ENCODE measurements around the gene DHCR24.
A peak's percentile ranks its signal among the peaks of the same experiment; 100 is the strongest.

The DHCR24 gene

DNA sequence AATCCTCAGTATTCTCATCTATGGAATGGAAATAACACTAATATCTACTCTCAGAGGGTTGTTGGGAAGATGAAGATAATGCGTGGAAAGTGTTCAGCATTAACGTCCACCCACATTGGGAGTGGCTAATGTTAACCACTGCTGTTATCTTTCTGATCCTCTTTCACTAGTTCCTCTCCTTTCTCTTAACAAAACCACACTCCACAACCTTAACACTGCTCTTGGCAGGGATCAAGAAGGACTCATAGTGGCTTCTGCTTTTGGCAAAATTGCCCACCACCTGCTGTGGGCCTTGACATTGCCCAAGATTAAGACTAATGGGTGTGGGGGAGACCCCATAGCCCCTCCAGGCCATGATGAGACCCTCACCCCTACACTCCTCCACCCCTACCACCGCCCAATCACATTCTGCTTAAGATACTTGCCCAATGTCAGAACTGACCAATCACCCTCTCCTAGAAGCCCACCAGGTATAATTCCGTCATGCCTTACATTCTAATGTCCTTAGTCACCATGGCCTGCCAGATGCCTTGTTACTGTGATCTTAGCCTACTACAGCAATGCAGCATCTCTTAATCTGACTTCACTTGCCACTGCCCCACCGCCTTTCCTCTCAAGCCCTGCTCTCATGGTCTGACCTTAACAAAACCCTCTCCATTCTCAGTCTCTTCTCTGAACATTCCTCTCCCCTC is 27.1 kb downstream of the DHCR24 start:
- TF ChIP-seq, protein P1, sequence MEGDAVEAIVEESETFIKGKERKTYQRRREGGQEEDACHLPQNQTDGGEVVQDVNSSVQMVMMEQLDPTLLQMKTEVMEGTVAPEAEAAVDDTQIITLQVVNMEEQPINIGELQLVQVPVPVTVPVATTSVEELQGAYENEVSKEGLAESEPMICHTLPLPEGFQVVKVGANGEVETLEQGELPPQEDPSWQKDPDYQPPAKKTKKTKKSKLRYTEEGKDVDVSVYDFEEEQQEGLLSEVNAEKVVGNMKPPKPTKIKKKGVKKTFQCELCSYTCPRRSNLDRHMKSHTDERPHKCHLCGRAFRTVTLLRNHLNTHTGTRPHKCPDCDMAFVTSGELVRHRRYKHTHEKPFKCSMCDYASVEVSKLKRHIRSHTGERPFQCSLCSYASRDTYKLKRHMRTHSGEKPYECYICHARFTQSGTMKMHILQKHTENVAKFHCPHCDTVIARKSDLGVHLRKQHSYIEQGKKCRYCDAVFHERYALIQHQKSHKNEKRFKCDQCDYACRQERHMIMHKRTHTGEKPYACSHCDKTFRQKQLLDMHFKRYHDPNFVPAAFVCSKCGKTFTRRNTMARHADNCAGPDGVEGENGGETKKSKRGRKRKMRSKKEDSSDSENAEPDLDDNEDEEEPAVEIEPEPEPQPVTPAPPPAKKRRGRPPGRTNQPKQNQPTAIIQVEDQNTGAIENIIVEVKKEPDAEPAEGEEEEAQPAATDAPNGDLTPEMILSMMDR (IDR thresholded peaks at IDR 0.05) = no peak
- Histone ChIP-seq H3K36me3 (ENCODE audit: control insufficient read depth, insufficient read depth, low read length) (no peaks in the 10 kb centered on the region), H3K27ac (no peak overlapping the region), H3K9me3 (ENCODE audit: control insufficient read depth, low read length) (no peaks in the 10 kb centered on the region), H3K4me3 (ENCODE audit: low read depth, low read length) (no peak overlapping the region), H2AFZ (no peak overlapping the region), H3K9ac (no peak overlapping the region), H3K27me3 (ENCODE audit: control insufficient read depth, insufficient read depth, low read length) (no peaks in the 10 kb centered on the region), H3K4me2 (ENCODE audit: low read length) (peak overlapping the region; percentile 2), H3K4me1 (peaks cover 12% of the 10 kb centered on the region), H3K79me2 (no peaks in the 10 kb centered on the region)

DNA sequence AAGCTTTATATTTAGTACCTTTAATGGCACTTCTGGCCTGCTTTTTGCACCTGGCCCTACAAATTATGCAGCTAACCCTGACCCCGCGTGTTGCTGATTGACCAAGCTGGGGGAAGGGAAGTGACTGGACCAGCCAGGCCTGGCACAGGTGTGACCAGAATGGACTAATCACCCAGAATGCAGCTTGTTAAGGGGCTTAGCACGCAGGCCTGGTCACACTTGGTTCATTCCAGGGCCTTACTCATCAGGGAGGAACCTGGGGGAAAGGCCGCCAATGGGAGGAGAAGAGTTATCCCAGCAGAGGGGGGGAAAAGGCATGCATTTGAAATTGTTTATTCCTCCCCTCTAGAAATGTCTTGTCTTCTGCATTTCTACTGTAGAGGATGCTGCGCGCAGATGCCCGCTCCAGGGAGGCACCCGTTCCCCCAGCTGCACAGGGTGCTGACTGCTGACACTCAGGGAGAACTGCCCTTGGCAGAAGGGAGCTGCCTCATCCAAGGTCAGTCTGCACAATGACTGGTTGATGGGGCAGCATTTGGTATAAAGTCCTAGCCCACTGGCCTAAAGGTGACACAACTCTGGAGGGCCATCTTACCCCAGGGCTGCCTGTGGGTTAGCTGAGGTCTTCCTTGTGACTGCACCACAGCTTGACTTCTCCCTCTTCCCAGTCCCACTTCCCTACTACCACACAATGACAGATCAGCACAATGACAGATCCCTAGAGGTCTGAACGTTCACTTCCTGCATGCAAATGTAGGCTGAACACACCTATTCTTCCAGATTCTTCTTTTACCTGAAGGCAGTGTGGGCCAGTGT is 29.0 kb downstream of the DHCR24 start:
- H3K9ac ChIP-seq = no peak overlapping the region
- H3K4me3 ChIP-seq (ENCODE audit: low read depth, low read length) = no peak overlapping the region
- TF ChIP-seq, protein P1 (IDR thresholded peaks at IDR 0.05) = no peak
- no peaks in the 10 kb centered on the region for H3K36me3 ChIP-seq (ENCODE audit: control insufficient read depth, insufficient read depth, low read length)
- H3K79me2 ChIP-seq = no peaks in the 10 kb centered on the region
- H3K27ac ChIP-seq = peak overlapping the region; percentile 29
- H3K9me3 ChIP-seq (ENCODE audit: control insufficient read depth, low read length) = no peaks in the 10 kb centered on the region
- no peak overlapping the region for H2AFZ ChIP-seq
- H3K4me2 ChIP-seq (ENCODE audit: low read length) = no peak overlapping the region
- peaks cover 12% of the 10 kb centered on the region for H3K4me1 ChIP-seq
- no peaks in the 10 kb centered on the region for H3K27me3 ChIP-seq (ENCODE audit: control insufficient read depth, insufficient read depth, low read length)

DNA sequence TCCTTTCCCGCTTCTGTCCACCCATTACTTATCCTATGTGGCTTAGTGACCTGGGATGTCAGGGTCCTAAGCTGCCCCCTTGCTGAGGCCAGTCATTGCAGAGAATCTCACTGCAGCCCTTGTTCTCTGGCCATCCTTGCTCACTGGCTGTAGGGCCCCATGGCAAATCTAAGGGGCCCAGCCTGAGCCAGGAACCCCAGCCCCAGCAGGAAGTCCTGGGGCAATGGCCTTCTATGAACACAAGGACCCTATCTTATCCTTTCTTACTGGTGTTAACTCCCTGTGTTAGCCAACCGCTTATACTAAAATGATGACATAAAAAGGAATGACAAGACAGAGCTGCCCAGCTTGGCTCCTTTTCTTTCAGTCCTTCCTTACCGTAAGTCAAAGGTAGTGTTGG is 29.9 kb downstream of the DHCR24 start:
- TF ChIP-seq, protein P1 (IDR thresholded peaks at IDR 0.05) = no peak
- H3K27ac ChIP-seq = no peak overlapping the region
- H3K36me3 ChIP-seq (ENCODE audit: control insufficient read depth, insufficient read depth, low read length) = no peaks in the 10 kb centered on the region
- no peak overlapping the region for H3K4me3 ChIP-seq (ENCODE audit: low read depth, low read length)
- H2AFZ ChIP-seq = no peak overlapping the region
- no peak overlapping the region for H3K9ac ChIP-seq
- H3K4me2 ChIP-seq (ENCODE audit: low read length) = no peak overlapping the region
- no peaks in the 10 kb centered on the region for H3K9me3 ChIP-seq (ENCODE audit: control insufficient read depth, low read length)
- H3K27me3 ChIP-seq (ENCODE audit: control insufficient read depth, insufficient read depth, low read length) = no peaks in the 10 kb centered on the region
- peaks cover 12% of the 10 kb centered on the region for H3K4me1 ChIP-seq
- H3K79me2 ChIP-seq = no peaks in the 10 kb centered on the region

DNA sequence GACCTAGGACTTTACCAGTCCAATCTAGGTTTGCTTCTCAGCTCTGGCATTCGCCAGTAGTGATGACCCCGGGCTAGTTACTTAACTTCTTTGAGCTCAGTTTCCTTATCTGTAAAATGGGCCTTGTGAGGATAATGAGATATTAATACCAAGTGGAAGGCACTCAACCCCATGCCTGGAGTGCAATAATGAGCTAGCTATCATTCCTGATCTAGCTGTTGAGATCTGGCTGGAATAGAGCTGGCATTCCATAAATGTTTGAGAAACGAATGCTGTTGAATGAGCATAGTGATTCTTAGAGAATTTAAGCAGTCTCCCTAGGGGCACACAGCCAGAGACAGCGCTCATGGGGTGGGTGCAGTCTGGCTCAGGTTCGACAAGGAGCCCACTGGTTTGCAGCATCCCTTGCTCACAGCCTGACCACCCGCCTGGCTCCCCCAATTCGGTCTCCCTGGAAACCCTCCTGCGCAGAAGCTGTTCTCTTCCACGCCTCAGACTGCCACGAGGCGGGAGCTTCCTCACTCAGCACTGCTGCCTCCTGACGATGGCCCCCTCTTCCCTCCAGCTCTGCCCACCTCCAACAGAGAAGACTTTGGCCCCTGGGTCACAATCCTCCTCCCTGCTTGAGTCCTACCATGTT is 32.5 kb downstream of the DHCR24 start:
- H3K9ac ChIP-seq = no peak overlapping the region
- no peak overlapping the region for H3K4me2 ChIP-seq (ENCODE audit: low read length)
- no peak overlapping the region for H2AFZ ChIP-seq
- H3K36me3 ChIP-seq (ENCODE audit: control insufficient read depth, insufficient read depth, low read length) = no peaks in the 10 kb centered on the region
- H3K4me1 ChIP-seq = peaks cover 3% of the 10 kb centered on the region
- H3K79me2 ChIP-seq = no peaks in the 10 kb centered on the region
- TF ChIP-seq, protein P1 (IDR thresholded peaks at IDR 0.05) = no peak
- no peak overlapping the region for H3K27ac ChIP-seq
- H3K27me3 ChIP-seq (ENCODE audit: control insufficient read depth, insufficient read depth, low read length) = no peaks in the 10 kb centered on the region
- H3K9me3 ChIP-seq (ENCODE audit: control insufficient read depth, low read length) = no peaks in the 10 kb centered on the region
- no peak overlapping the region for H3K4me3 ChIP-seq (ENCODE audit: low read depth, low read length)
